ENCODE results near the gene KCNB1. TPM values are rescaled to one million over a fixed set of nuclear protein-coding genes. Genes with fewer than 3 reads are reported as not detected.

KCNB1 gene
- total RNA-seq, 3 donors from 2014 or later = 3.9 to 21.8 (median 5.1) TPM

DNA sequence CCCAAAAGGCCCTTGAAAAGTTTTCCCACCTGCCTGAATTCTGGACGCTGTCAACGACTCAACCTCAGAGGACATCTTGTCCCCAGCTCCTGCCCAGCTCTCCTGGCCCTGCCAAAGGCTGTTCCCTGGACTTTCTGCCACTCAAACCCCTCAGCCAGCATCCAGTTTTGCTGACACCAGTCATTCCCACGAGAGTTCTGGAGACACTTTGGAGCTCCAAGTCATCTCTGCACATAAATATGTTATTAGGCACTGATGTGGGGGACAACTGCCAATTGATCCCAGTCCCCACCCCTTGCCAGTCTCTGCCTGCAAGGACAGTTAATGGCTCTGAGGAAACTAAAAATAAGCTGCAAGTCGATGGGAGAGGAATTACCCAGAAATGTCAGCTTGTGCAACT is 38.9 kb upstream of the KCNB1 start:
- Histone ChIP-seq H3K27me3 (no peaks in the 10 kb centered on the region), H3K27ac (no peak overlapping the region), H3K36me3 (no peaks in the 10 kb centered on the region), H3K9me3 (no peaks in the 10 kb centered on the region), H3K4me1 (no peaks in the 10 kb centered on the region), H3K4me3 (no peak overlapping the region)
- DNase-seq (ENCODE audit: low spot score in 2 of 2) = peak in 1 of 2 donors; percentile 15
- intact Hi-C loops (cut with DNase I; ENCODE audit: low total_unique reads) = loop anchor here (2.0 kb wide), 1 partner anchor 73 kb away; no protein-coding TSS in a partner anchor
- TF ChIP-seq POLR2A (IDR thresholded peaks at IDR 0.05) (no peak), POLR2AphosphoS5 (IDR thresholded peaks at IDR 0.05) (no peak)
- TF ChIP-seq, protein P1, sequence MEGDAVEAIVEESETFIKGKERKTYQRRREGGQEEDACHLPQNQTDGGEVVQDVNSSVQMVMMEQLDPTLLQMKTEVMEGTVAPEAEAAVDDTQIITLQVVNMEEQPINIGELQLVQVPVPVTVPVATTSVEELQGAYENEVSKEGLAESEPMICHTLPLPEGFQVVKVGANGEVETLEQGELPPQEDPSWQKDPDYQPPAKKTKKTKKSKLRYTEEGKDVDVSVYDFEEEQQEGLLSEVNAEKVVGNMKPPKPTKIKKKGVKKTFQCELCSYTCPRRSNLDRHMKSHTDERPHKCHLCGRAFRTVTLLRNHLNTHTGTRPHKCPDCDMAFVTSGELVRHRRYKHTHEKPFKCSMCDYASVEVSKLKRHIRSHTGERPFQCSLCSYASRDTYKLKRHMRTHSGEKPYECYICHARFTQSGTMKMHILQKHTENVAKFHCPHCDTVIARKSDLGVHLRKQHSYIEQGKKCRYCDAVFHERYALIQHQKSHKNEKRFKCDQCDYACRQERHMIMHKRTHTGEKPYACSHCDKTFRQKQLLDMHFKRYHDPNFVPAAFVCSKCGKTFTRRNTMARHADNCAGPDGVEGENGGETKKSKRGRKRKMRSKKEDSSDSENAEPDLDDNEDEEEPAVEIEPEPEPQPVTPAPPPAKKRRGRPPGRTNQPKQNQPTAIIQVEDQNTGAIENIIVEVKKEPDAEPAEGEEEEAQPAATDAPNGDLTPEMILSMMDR (IDR thresholded peaks at IDR 0.05) = no peak

DNA sequence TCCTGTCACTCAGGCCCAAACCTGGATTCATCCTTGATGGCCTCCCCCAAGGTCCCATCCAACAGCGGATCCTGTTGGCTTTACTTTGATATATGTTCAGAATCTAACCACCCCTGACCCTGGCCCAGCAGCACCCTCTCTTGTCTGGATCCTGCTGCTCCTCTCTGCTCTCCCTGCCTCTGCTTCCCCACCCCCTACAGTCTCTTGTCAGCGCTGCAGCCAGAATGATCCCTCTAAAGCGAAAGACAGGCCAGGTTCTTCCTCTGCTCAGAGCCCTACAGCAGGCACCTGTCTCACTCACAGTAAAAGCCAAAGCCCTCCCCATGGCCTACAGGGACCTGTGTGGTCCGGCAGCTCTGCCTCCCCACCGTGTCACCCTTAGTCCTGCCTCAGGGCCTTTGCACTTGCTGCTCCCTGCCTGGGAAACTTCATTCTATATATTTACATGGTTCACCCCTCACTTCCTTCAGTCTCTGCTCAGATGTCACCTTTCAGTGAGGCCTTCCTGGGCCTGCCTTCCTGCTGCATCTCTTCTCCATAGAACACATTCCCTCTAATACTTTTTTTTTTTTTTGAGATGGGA is 37.4 kb upstream of the KCNB1 start:
- DNase-seq (ENCODE audit: low spot score in 2 of 2) = peak in 1 of 2 donors; percentile 14
- Histone ChIP-seq H3K9me3 (no peaks in the 10 kb centered on the region), H3K27ac (no peak overlapping the region)

DNA sequence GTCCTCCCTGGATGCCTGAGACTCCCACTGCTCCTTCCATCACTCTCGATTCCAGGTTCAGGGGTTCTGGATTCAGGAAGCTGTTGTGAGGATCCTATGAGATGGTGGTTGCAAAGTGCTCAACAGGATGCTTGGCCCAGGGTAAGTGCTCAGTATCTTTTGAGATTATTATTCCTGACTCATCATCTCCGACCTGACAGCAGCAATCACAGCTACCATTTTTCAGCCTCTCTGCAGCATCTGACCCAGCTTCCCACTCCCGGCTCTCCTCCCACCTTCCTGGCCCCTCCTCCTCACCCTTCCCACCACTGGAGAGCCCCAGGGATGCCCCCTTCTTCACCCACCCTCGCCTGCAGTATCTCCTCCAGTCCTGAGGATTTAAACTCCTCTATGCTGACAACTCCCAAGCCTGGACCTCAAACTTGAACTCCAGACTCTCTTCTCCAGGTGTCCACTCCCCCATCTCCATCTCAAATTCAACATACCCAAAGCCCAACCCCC is 36.8 kb upstream of the KCNB1 start:
- H3K27me3 ChIP-seq = no peaks in the 10 kb centered on the region
- H3K27ac ChIP-seq = no peak overlapping the region
- intact Hi-C loops (cut with DNase I; ENCODE audit: low total_unique reads) = no loop called here
- no peaks in the 10 kb centered on the region for H3K9me3 ChIP-seq
- H3K4me3 ChIP-seq = no peak overlapping the region
- peak in 1 of 2 donors; percentile 9 for DNase-seq (ENCODE audit: low spot score in 2 of 2)
- H3K36me3 ChIP-seq = no peaks in the 10 kb centered on the region
- H3K4me1 ChIP-seq = no peaks in the 10 kb centered on the region
- TF ChIP-seq, protein P1 (IDR thresholded peaks at IDR 0.05) = no peak
- no peak for TF ChIP-seq POLR2A (IDR thresholded peaks at IDR 0.05)
- TF ChIP-seq POLR2AphosphoS5 (IDR thresholded peaks at IDR 0.05) = no peak

More for the DNA sequence above, 37.4 kb upstream of the KCNB1 start:
- Histone ChIP-seq H3K4me1 (no peaks in the 10 kb centered on the region), H3K27me3 (no peaks in the 10 kb centered on the region), H3K4me3 (no peak overlapping the region), H3K36me3 (no peaks in the 10 kb centered on the region)
- TF ChIP-seq POLR2AphosphoS5 (IDR thresholded peaks at IDR 0.05) = no peak
- TF ChIP-seq POLR2A (IDR thresholded peaks at IDR 0.05) = no peak
- TF ChIP-seq, protein P1 (IDR thresholded peaks at IDR 0.05) = no peak
- intact Hi-C loops (cut with DNase I; ENCODE audit: low total_unique reads) = loop anchor here (2.0 kb wide), 1 partner anchor 71 kb away; no protein-coding TSS in a partner anchor

DNA sequence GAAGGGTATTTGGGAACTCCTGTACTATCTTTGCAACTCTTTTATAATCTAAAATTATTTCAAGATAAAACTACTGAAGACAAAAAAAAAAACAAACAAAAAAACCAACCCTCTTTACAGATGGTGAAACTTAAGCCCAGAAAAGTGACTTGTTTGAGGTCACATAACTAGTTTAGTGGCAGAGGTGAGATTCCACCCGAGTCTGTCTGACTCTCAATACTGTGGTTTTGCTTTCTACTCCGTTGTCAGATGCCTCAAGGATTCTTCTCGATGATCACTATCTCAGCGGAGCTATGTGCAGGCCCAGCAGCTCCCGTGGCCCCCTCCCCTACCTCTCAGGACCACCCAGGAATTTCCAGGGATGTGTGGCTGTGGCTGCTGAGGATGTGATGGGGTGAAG is 36.1 kb upstream of the KCNB1 start:
- no peak for DNase-seq (ENCODE audit: low spot score in 2 of 2)
- Histone ChIP-seq H3K9me3 (no peaks in the 10 kb centered on the region), H3K27ac (no peak overlapping the region), H3K4me1 (no peaks in the 10 kb centered on the region), H3K27me3 (no peaks in the 10 kb centered on the region), H3K36me3 (no peaks in the 10 kb centered on the region), H3K4me3 (no peak overlapping the region)
- intact Hi-C loops (cut with DNase I; ENCODE audit: low total_unique reads) = no loop called here
- TF ChIP-seq, protein P1 (IDR thresholded peaks at IDR 0.05) = no peak
- TF ChIP-seq POLR2A (IDR thresholded peaks at IDR 0.05) (no peak), POLR2AphosphoS5 (IDR thresholded peaks at IDR 0.05) (no peak)

DNA sequence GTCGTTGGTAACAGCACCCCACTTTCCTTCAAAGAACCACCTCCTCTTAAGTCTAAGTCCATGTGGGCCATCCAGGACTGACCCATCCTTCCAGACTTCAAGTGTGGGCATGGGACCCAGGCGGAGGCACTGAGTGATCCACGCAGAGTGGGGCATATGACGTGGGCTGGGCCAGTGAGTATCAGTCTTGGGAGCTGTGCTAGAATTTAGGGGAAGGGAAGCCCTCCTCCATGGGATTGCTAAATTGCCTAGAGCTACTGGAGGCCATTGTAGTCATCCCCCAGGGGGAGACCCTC is 35.3 kb upstream of the KCNB1 start:
- no peak for DNase-seq (ENCODE audit: low spot score in 2 of 2)
- H3K27ac ChIP-seq = no peak overlapping the region
- TF ChIP-seq POLR2A (IDR thresholded peaks at IDR 0.05) (no peak), POLR2AphosphoS5 (IDR thresholded peaks at IDR 0.05) (no peak)
- TF ChIP-seq, protein P1 (IDR thresholded peaks at IDR 0.05) = no peak
- intact Hi-C loops (cut with DNase I; ENCODE audit: low total_unique reads) = no loop called here
- H3K36me3 ChIP-seq = no peaks in the 10 kb centered on the region
- H3K4me3 ChIP-seq = no peak overlapping the region
- H3K9me3 ChIP-seq = no peaks in the 10 kb centered on the region
- no peaks in the 10 kb centered on the region for H3K27me3 ChIP-seq
- no peaks in the 10 kb centered on the region for H3K4me1 ChIP-seq

Measured in breast epithelium (tissue), 4 donors.